MM.1S (cell line): Measurements from ENCODE around the gene MIEF2.

Experiments
- DNase-seq: peaks from one replicate; pipeline ENCODE4 v3.0.0-alpha.2; 2015
- H2AFZ ChIP-seq: fragments of 300-600 bp; sonication (generic); 2 replicates; pipeline ENCODE4 v1.6.0; 2016; ENCODE audit warnings: antibody characterized with exemption, low read length
- H3F3A ChIP-seq: fragments of 300-600 bp; sonication (generic); 2 replicates; pipeline ENCODE4 v1.6.1; 2016; ENCODE audit warnings: mild to moderate bottlenecking, antibody characterized with exemption, low read length, moderate library complexity, mixed read lengths; ENCODE audit not compliant: insufficient read depth
- H3K27ac ChIP-seq: fragments of 300-600 bp; sonication (generic); 2 replicates; pipeline ENCODE4 v1.5.1; 2016; ENCODE audit warnings: mild to moderate bottlenecking, low read length
- H3K27me3 ChIP-seq: fragments of 300-600 bp; sonication (generic); replicated peaks from 2 replicates; pipeline ENCODE4 v1.6.0; 2016; ENCODE audit warnings: low read length; ENCODE audit not compliant: insufficient read depth
- H3K36me3 ChIP-seq: fragments of 300-600 bp; sonication (generic); replicated peaks from 2 replicates; pipeline ENCODE4 v1.6.1; 2016; ENCODE audit warnings: mild to moderate bottlenecking, low read length, mixed read lengths; ENCODE audit not compliant: insufficient read depth
- H3K4me1 ChIP-seq: fragments of 300-600 bp; sonication (generic); 2 replicates; pipeline ENCODE4 v1.6.1; 2016; ENCODE audit warnings: low read length, mixed read lengths
- H3K4me2 ChIP-seq: fragments of 300-600 bp; sonication (generic); 2 replicates; pipeline ENCODE4 v1.6.0; 2016; ENCODE audit warnings: low read depth, low read length
- H3K4me3 ChIP-seq: fragments of 300-600 bp; sonication (generic); 2 replicates; pipeline ENCODE4 v1.5.1; 2016; ENCODE audit warnings: low read length, mixed read lengths
- H3K79me2 ChIP-seq: fragments of 300-600 bp; sonication (generic); 2 replicates; pipeline ENCODE4 v1.6.1; 2016; ENCODE audit warnings: mixed run types, low read length, mixed read lengths
- H3K9ac ChIP-seq: fragments of 300-600 bp; sonication (generic); 2 replicates; pipeline ENCODE4 v1.6.1; 2016; ENCODE audit warnings: low read length, mixed read lengths
- H3K9me2 ChIP-seq: fragments of 300-600 bp; sonication (generic); replicated peaks from 2 replicates; pipeline ENCODE4 v1.6.1; 2016; ENCODE audit warnings: mild to moderate bottlenecking, low read length, mixed read lengths; ENCODE audit not compliant: insufficient read depth
- H3K9me3 ChIP-seq: fragments of 300-600 bp; sonication (generic); replicated peaks from 2 replicates; pipeline ENCODE4 v1.6.1; 2016; ENCODE audit warnings: mild to moderate bottlenecking, low read length, mixed read lengths; ENCODE audit not compliant: insufficient read depth
- H4K20me1 ChIP-seq: fragments of 300-600 bp; sonication (generic); 2 replicates; pipeline ENCODE4 v1.6.1; 2016; ENCODE audit warnings: mild to moderate bottlenecking, low read length, moderate library complexity, mixed read lengths; ENCODE audit not compliant: insufficient read depth
- EZH2 ChIP-seq: fragments of 300-600 bp; sonication (generic); optimal IDR thresholded peaks from 2 replicates; pipeline ENCODE3; 2017; ENCODE audit warnings: low read depth, mild to moderate bottlenecking, antibody characterized with exemption, low read length, mixed read lengths
- EZH2phosphoT487 ChIP-seq: fragments of 300-600 bp; sonication (generic); IDR thresholded peaks from 2 replicates; pipeline ENCODE4 v1.6.1; 2018; ENCODE audit warnings: antibody characterized with exemption, low read length
- TF ChIP-seq, protein P1 (sequence below): fragments of 300-600 bp; sonication (generic); IDR thresholded peaks from 2 replicates; pipeline ENCODE4 v1.5.1; 2016; ENCODE audit warnings: antibody characterized with exemption, low read length, mixed read lengths

MIEF2 gene

DNA sequence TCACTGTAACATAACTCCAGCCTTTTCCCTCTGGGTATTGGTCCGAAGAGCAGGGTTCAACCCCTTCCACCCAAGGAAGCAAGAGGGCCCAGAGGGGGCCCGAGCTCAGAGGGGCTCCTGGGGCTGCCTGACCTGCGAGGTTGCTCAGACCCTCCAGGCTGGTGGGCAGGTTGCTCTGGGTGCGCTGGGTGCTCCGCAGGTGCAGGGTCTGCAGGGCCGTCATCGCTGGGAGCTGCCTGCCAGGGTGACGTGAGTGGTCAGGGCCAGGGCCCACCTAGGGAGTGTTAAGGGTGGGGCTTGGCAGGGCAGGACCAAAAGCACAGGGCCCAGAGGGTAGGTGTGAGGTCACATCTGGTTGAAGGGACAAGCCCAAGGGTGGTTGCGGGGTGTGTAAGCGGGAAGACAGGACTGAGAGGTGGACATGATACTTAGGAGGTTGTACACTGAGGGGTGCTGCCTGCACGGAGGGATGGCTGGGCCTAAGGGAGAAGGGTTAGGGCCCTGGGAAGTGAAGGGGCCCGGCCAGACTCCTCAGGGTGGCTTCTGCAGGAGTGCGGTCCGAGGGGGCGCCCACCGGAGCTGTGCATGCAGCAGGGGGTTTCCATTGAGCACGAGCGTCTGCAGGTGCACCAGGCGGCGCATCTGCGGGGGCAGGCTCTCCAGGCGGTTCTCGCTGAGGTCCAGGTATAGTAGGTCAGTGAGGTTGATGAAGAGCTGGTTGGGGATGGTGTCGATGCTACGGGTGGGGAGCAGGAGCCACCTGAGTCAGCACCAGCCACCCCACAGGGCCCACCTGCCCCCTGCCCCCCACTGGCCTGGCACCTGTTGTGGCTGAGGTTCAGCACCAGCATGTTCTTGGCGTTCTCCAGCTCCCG lies 6.3 kb upstream of the MIEF2 start:
- H3K79me2 ChIP-seq, result peaks cover 31% of the 10 kb centered on the region
- H3K9ac ChIP-seq, result no peak overlapping the region
- H2AFZ ChIP-seq, result no peak overlapping the region
- no peak for TF ChIP-seq EZH2phosphoT487
- peaks cover 16% of the 10 kb centered on the region for H4K20me1 ChIP-seq
- H3K9me2 ChIP-seq, result no peaks in the 10 kb centered on the region
- no peak overlapping the region for H3K4me3 ChIP-seq
- peaks cover 11% of the 10 kb centered on the region for H3F3A ChIP-seq
- no peaks in the 10 kb centered on the region for H3K27me3 ChIP-seq
- no peak overlapping the region for H3K27ac ChIP-seq
- H3K36me3 ChIP-seq, result no peaks in the 10 kb centered on the region
- H3K4me2 ChIP-seq, result no peak overlapping the region
- H3K4me1 ChIP-seq, result peaks cover 12% of the 10 kb centered on the region
- DNase-seq, result no peak
- no peaks in the 10 kb centered on the region for H3K9me3 ChIP-seq

DNA sequence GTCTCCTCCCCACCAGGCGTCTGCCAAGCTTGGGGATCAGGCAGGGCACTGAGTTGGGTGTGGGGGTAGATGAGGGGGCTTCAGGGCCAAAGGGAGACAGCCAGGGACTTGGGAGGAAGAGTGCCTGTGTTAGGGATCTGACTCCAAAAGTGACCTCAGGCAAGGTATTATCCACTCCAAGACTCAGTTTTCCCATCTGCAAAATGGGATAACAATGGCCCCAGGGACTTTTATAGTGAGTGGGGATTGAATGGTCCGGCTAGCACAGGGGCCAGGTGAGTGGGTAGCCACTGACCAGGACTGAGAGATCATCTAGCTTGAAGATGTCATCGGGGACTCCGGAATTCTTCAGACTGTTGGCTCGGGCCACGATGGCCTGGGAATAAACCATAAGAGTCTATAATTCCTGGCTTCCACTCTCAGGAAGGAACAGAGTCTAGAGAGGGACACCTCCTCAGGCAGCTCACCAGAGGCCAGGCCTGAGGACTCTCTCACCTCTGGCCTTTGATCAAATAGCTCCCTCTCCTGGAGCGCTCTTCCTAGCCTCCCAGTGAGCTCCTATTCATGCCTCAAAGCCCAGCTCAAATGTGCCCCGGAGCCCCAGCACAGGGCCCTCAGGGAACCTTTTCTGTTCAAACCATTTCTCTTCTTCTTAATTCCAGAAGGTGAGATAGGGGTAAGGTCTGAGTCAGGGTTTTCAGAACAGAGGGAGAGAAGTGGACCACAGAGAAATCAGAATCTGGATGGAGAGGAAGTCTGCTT lies 5.4 kb upstream of the MIEF2 start:
- no peak overlapping the region for H2AFZ ChIP-seq
- H3K27me3 ChIP-seq, result no peaks in the 10 kb centered on the region
- H3K9me2 ChIP-seq, result no peaks in the 10 kb centered on the region
- peaks cover 16% of the 10 kb centered on the region for H4K20me1 ChIP-seq
- peaks cover 16% of the 10 kb centered on the region for H3K4me1 ChIP-seq
- H3K79me2 ChIP-seq, result peaks cover 31% of the 10 kb centered on the region
- no peak overlapping the region for H3K4me3 ChIP-seq
- H3K9ac ChIP-seq, result no peak overlapping the region
- TF ChIP-seq EZH2 (no peak), EZH2phosphoT487 (no peak)
- TF ChIP-seq, protein P1, sequence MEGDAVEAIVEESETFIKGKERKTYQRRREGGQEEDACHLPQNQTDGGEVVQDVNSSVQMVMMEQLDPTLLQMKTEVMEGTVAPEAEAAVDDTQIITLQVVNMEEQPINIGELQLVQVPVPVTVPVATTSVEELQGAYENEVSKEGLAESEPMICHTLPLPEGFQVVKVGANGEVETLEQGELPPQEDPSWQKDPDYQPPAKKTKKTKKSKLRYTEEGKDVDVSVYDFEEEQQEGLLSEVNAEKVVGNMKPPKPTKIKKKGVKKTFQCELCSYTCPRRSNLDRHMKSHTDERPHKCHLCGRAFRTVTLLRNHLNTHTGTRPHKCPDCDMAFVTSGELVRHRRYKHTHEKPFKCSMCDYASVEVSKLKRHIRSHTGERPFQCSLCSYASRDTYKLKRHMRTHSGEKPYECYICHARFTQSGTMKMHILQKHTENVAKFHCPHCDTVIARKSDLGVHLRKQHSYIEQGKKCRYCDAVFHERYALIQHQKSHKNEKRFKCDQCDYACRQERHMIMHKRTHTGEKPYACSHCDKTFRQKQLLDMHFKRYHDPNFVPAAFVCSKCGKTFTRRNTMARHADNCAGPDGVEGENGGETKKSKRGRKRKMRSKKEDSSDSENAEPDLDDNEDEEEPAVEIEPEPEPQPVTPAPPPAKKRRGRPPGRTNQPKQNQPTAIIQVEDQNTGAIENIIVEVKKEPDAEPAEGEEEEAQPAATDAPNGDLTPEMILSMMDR, result no peak
- peaks cover 16% of the 10 kb centered on the region for H3F3A ChIP-seq
- DNase-seq, result no peak
- H3K9me3 ChIP-seq, result no peaks in the 10 kb centered on the region
- no peaks in the 10 kb centered on the region for H3K36me3 ChIP-seq
- H3K27ac ChIP-seq, result no peak overlapping the region
- no peak overlapping the region for H3K4me2 ChIP-seq

DNA sequence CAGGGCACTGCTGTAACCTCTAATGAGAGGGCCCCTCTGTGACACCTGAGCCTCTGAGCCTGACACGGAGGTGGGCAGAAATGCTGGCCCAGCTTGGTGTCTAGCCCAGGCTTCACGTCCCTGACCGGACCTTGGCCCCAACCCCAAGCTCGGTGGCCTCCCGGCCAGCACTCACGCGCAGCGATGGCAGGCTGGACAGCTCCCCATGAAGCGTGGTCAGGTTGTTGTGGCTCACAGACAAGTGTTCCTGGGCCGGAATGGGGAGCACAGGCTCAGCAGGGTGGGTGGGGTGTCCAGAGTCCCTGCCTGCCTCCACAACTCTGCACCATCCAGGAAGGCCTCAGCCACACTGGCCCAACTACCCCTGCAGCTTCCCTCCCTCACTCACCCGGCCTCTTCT lies 4.1 kb upstream of the MIEF2 start:
- H3K4me3 ChIP-seq, result no peak overlapping the region
- no peaks in the 10 kb centered on the region for H3K36me3 ChIP-seq
- TF ChIP-seq, protein P1, result no peak
- TF ChIP-seq EZH2phosphoT487 (no peak), EZH2 (no peak)
- DNase-seq, result no peak
- H3K79me2 ChIP-seq, result peaks cover 32% of the 10 kb centered on the region
- no peaks in the 10 kb centered on the region for H3K9me2 ChIP-seq
- H4K20me1 ChIP-seq, result peaks cover 16% of the 10 kb centered on the region
- no peak overlapping the region for H2AFZ ChIP-seq
- no peaks in the 10 kb centered on the region for H3K9me3 ChIP-seq
- no peak overlapping the region for H3K27ac ChIP-seq
- peaks cover 16% of the 10 kb centered on the region for H3K4me1 ChIP-seq
- H3K4me2 ChIP-seq, result no peak overlapping the region
- no peaks in the 10 kb centered on the region for H3K27me3 ChIP-seq
- peaks cover 23% of the 10 kb centered on the region for H3F3A ChIP-seq
- H3K9ac ChIP-seq, result no peak overlapping the region
